H54 (cell line): ENCODE results near the gene SETX.
A peak's percentile ranks its signal among the peaks of the same experiment; 100 is the strongest.

Experiments used
- DNase-seq: peaks from one replicate; pipeline ENCODE4 v3.0.0; 2011; ENCODE audit warnings: low spot score, mixed read lengths; ENCODE audit not compliant: insufficient read length
- FAIRE-seq: peaks from 3 replicates; lab custom pipeline; 2011; peaks lifted over from hg19 to GRCh38; lab: Jason Lieb, UNC
- POLR2A ChIP-seq: IDR thresholded peaks from 2 replicates; pipeline ENCODE4 v1.6.1; 2011; ENCODE audit warnings: low read depth, mild to moderate bottlenecking, low read length

The SETX gene

GRCh38 chr9:132236662-132237311, 118.0 kb downstream of the SETX start:
- FAIRE-seq (no peak), DNase-seq (no peak)
- TF ChIP-seq POLR2A, result no peak

- no peak for TF ChIP-seq POLR2A
- DNase-seq, result peak; percentile 87
These were observed 118.7 kb downstream of the SETX start for GRCh38 chr9:132235894-132236661.

GRCh38 chr9:132235125-132235524, 119.7 kb downstream of the SETX start:
- DNase-seq, result no peak

More at GRCh38 chr9:132235894-132236661, 118.7 kb downstream of the SETX start:
- FAIRE-seq, result peak; percentile 57

GRCh38 chr9:132234535-132234934, 120.3 kb downstream of the SETX start:
- TF ChIP-seq POLR2A, result no peak
- no peak for FAIRE-seq
- no peak for DNase-seq

More at GRCh38 chr9:132235125-132235524, 119.7 kb downstream of the SETX start:
- no peak for FAIRE-seq
- TF ChIP-seq POLR2A, result no peak

- no peak for TF ChIP-seq POLR2A
- DNase-seq (no peak), FAIRE-seq (no peak)
These were observed 121.6 kb downstream of the SETX start for GRCh38 chr9:132233138-132233537.

- TF ChIP-seq POLR2A, result no peak
- no peak for FAIRE-seq
- DNase-seq, result no peak
These were observed 122.3 kb downstream of the SETX start for GRCh38 chr9:132232522-132232921.

- FAIRE-seq, result no peak
- DNase-seq, result no peak
- no peak for TF ChIP-seq POLR2A
These were observed 123.6 kb downstream of the SETX start for GRCh38 chr9:132231019-132231701.

GRCh38 chr9:132230605-132231004, 124.2 kb downstream of the SETX start:
- DNase-seq, result no peak
- no peak for TF ChIP-seq POLR2A
- no peak for FAIRE-seq

GRCh38 chr9:132228062-132228461, 126.7 kb downstream of the SETX start:
- TF ChIP-seq POLR2A, result no peak
- no peak for FAIRE-seq
- DNase-seq, result no peak

- no peak for DNase-seq
- no peak for TF ChIP-seq POLR2A
- no peak for FAIRE-seq
These were observed 128.0 kb downstream of the SETX start for GRCh38 chr9:132226571-132227430.

GRCh38 chr9:132224645-132225044, 130.1 kb downstream of the SETX start:
- FAIRE-seq, result no peak
- DNase-seq, result no peak
- no peak for TF ChIP-seq POLR2A

- no peak for DNase-seq
- no peak for FAIRE-seq
- TF ChIP-seq POLR2A, result no peak
These were observed 132.8 kb downstream of the SETX start for GRCh38 chr9:132221941-132222340.

GRCh38 chr9:132218208-132218607, 136.6 kb downstream of the SETX start:
- FAIRE-seq, result no peak
- TF ChIP-seq POLR2A, result no peak
- DNase-seq, result no peak

GRCh38 chr9:132216861-132217619, 137.7 kb downstream of the SETX start:
- TF ChIP-seq POLR2A, result no peak
- DNase-seq, result no peak
- FAIRE-seq, result no peak
